Gastrocnemius medialis (tissue), 4 donors: ENCODE results near the gene ALPI.

Experiments
- CTCF ChIP-seq, 5 experiments: fragments of 450-650 bp in 3 of 5; fragments of 200-600 bp in 2 of 5; sonication (generic) in 2 of 5; IDR thresholded peaks in 4 of 5; conservative IDR thresholded peaks in 1 of 5; 1 replicate in 4 of 5; 2 replicates in 1 of 5; pipeline ENCODE4 v1.5.1; 2016 to 2019; ENCODE audit warnings: antibody characterized with exemption in 5 of 5, mild to moderate bottlenecking in 3 of 5, moderate library complexity in 3 of 5
- POLR2A ChIP-seq, 2 donors: fragments of 450-650 bp; IDR thresholded peaks; one replicate each; pipeline ENCODE4 v1.6.1; 2017; ENCODE audit warnings: antibody characterized with exemption in 2 of 2, mild to moderate bottlenecking in 2 of 2, moderate library complexity in 2 of 2

- TF ChIP-seq CTCF (IDR thresholded peaks at IDR 0.05 in 4 of 5, conservative IDR thresholded peaks at IDR 0.05 in 1 of 5) (no peak), POLR2A (IDR thresholded peaks at IDR 0.05) (no peak)
Measured at GRCh38 chr2:232435805-232436204, 20.1 kb upstream of the ALPI start.
